ENCODE results near the gene B4GALNT2.
"Not testable (repeated sequence)": the region's sequence is repeated elsewhere in the genome, so short reads cannot be mapped to it uniquely, and the experiment has no call there.

B4GALNT2 gene

DNA sequence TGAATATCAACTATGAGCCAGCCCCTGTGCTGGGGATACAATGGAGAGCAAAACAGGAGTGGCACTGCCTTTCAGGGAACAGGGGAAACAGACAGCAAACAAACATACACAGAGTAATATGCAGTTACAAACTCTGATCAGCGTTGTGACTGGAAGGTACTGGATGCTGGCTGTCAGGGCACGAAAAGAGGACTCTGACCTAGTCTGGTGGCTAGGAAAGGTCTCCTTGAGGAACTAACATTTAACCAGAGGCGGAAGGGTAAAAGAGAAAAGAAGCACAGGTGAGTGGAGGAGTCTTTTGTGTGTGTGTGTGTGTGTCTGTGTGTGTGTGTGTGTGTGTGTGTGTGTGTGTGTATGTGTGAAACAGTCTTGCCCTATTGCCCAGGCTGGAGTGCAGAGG is 12.4 kb upstream of the B4GALNT2 start:
- DNase-seq (ENCODE audit: low spot score): no peak

DNA sequence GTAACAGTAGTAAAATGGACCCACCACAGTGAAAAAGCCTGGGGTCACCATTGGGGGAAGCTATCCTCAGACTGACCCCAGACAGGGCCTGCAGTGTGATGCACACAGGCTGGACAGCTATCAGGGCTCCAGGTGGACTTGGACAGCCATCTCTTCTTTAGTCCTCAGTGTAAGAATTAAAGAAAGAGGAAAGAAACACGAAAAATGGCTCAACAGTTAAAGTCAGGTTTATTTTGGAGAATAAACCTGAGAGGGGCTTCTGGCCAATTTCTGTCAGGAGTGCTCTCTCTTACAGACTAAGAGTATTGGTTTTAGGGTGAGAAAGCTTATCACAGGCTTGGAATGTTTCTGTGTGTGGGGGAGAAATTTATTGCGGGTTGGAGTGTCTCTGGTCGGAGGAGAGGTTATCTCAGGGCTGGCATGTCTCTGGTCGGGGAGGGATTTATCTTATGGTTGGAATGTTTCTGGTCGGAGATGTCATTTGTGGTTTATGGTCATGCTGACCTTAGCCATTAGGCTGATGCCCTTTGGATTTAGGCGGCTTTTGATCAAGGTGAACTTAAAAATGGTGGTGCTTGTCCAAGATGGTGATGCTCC is 10.8 kb upstream of the B4GALNT2 start:
- no peak for DNase-seq (ENCODE audit: low spot score)

DNA sequence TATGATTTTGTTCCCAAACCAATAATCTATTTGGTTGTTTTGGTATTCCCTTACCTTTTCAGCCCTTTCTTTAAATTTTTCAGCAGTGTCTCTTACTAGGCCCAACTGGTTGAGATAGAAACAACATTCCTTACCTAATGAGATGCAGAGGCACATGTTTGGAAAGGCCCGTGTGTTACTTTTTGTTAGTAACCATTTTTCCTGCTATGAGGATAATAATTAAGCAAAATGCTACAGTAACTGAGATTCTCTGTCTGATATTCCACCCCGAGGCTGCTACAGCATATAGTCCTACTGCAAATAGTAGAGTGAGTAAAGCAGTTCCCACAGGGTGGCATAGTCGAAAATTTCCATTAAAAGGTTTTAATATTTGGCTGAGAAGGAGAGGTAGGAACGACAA is 10.0 kb upstream of the B4GALNT2 start:
- DNase-seq (ENCODE audit: low spot score): no peak

DNA sequence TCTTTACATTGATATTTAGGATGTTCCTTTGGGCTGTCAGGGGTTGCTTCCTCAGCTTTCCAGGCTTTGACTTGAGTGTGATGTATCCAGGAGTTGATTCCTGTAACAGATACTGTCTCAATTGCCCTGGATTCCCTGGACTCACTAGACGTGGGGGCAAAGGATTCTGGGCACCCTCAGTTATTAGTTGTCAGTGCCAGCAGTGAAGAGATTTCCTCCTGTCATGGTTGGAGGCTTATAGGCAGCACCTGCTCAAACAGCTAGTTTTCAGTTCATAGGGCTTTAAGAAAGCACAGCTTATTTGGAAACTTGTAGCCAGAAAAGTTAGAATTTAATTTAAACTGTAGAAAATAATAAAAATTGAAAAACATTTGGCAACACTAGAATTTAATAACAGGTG is 9.5 kb upstream of the B4GALNT2 start:
- no peak for DNase-seq (ENCODE audit: low spot score)

GRCh38 chr17:49125449-49125848 is 7.1 kb upstream of the B4GALNT2 start:
- no peak for DNase-seq (ENCODE audit: low spot score)

DNA sequence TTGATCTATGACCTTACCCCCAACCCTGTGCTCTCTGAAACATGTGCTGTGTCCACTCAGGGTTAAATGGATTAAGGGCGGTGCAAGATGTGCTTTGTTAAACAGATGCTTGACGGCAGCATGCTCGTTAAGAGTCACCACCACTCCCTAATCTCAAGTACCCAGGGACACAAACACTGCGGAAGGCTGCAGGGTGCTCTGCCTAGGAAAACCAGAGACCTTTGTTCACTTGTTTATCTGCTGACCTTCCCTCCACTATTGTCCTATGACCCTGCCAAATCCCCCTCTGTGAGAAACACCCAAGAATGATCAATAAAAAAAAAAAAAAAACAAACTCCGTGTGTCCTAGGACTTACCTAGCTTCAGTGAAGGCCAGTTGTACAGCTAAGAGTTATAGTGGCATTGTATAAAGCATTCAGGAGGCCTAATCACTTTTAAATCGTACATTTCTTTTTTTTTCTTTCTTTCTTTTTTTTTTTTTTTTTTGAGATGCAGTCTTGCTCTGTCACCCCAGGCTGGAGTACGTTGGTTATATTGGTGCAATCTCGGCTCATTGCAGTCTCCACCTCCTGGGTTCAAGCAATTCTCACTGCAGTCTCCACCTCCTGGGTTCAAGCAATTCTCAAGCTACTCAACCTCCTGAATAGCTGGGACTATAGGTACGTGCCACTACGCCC is 6.2 kb upstream of the B4GALNT2 start:
- not testable (repeated sequence) for DNase-seq (ENCODE audit: low spot score)

GRCh38 chr17:49129359-49129950 is 3.1 kb upstream of the B4GALNT2 start:
- DNase-seq (ENCODE audit: low spot score): not testable (repeated sequence)

- no peak for DNase-seq (ENCODE audit: low spot score)
Measured at GRCh38 chr17:49130891-49131290, 1.7 kb upstream of the B4GALNT2 start.

- DNase-seq (ENCODE audit: low spot score): no peak
Measured at GRCh38 chr17:49132317-49132698, 261 bp upstream of the B4GALNT2 start.

DNA sequence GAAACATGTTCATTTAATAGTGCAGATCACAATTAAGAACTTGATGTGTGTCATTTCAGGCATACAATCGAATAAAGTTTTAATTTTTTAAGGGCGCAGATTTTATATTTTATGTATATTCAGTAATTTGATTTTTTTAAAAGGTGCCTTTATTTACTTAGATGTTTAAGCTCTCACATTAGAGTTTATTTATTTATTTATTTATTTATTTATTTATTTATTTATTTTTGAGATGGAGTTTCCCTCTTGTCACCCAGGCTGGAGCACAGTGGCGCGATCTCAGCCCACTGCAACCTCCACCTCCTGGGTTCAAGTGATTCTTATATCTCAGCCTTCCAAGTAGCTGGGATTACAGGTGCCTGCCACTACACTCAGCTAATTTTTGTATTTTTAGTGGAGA is 3.8 kb downstream of the B4GALNT2 start:
- DNase-seq (ENCODE audit: low spot score): no peak

- DNase-seq (ENCODE audit: low spot score): not testable (repeated sequence)
Measured at GRCh38 chr17:49145654-49146053, 13.1 kb downstream of the B4GALNT2 start.

DNA sequence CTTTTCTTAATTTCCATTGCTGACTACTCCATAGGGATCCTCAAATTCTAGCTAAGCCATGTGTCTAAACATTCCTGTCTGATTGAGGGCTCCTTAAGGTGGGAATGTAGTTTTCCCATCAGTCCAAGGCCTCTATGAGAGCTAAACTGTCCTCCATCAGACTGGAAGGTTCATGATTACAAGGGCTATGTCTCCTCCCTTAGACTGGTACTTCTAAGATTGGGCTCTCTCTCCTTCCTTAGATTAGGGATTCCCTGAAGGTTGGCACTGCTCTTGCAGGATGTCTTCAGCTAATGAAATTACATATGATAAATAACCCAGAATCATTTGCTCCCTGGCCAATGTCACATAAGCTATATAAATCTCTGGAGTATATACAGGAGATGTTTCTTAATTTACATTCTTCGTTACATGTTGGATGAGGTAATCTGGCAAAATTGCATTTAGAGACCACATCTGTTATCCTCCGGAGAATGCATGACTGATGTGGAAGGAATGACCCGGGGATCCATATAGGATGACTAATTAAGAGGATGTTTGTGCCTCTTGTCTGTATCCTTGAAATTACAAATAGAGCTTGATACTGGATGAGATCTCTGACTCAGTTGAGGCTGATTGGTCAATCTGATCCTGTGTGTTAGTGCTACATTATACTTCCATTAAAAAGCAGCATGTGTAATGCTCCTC is 14.2 kb downstream of the B4GALNT2 start:
- DNase-seq (ENCODE audit: low spot score): peak; percentile 72

- DNase-seq (ENCODE audit: low spot score): no peak
Measured at GRCh38 chr17:49148171-49148570, 15.6 kb downstream of the B4GALNT2 start.

- no peak for DNase-seq (ENCODE audit: low spot score)
Measured at GRCh38 chr17:49151996-49152395, 19.4 kb downstream of the B4GALNT2 start.

- no peak for DNase-seq (ENCODE audit: low spot score)
Measured at GRCh38 chr17:49156256-49156655, 23.7 kb downstream of the B4GALNT2 start.

DNA sequence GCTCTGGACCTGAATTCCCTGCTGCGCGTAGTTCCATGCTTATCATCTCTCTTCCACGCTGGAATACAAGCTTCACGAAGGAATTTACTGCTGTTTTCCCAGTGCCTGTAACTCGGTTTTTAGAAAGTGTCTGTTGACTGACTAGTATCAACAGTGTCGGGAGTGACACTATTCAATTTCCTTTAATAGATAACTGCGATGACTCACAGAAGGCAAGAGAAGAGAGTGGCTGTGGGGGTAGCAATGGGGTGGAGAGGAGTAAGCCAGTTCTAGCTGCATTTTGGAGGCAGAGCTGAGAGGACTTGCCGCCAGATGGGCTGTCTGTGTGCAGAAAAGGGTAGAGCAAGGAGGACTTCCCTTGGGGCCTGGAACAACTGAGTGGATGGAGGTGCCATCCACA is 25.2 kb downstream of the B4GALNT2 start:
- DNase-seq (ENCODE audit: low spot score): no peak

DNA sequence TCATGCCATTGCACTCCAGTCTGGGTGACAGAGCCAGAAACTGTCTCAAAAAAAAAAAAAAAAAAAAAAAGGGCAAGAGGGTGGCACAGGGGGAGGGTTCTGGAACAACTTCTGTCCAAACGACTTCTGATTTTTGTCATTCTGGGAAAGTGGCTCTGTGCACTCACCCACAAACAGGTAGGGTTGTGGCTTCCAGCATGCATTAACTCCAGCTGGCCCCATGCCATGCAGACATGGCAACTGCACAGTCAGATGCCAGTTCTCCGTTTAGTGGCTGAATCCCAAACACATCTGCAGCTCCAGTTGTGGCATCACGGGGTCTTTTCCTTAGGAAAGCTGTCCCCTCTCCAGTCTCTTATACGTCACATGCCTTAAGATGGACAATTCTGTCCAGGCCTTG is 30.3 kb downstream of the B4GALNT2 start:
- no peak for DNase-seq (ENCODE audit: low spot score)

DNA sequence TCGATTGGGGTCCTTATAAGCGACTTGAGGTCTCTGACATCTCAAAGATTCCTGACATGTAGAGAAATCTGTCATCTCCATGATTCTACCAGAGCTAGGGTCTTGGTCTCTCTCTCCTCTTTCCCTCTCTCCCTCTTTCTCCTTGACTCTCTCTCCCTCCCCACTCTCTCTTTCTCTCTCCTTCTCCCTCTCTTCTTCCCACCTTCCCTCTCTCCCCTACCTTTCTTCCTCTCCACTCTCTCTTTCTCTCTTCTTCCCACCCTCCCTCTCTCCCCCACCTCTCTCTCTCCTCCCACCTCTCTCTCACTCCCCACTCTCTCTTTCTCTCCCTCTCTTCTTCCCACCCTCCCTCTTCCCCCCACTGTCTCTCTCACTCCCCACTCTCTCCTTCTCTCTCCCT is 32.6 kb downstream of the B4GALNT2 start:
- no peak for DNase-seq (ENCODE audit: low spot score)

DNA sequence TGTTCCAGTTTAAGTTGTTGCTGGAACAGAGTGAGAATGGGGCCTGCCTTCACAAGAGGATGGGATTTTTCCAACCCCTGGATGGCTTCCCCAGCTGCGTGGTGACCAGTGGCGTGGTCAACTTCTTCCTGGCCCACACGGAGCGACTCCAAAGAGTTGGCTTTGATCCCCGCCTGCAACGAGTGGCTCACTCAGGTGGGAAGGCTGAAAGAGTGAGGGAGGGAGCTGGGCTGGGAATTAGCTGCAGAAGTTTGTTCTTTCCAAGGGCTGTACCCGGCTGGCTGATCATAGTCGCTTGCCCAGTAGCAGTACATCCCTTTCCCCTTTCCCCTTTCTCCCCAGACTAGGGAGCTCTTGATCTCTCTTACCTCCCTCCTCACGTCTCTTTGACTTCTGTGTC is 36.1 kb downstream of the B4GALNT2 start:
- no peak for DNase-seq (ENCODE audit: low spot score)

DNA sequence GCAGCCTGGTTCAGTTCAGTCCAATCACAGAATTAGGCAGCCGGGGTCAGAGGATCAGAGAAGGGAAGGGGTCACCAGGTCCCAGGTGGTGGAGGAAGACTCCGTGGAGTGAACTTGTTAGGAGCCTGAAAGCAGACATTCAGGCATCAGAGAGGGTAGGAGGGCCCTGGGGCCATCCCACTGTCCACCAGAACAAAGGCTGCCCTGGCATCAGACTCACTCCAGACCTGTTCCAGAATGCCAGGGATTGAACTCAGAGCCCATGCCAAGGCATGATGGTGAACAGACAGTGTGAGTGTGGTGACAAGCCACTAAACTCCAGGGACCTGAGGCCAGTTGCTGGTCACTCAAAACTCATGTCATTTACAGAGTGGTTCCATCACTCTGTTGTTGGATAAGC is 37.6 kb downstream of the B4GALNT2 start:
- DNase-seq (ENCODE audit: low spot score): no peak

- not testable (repeated sequence) for DNase-seq (ENCODE audit: low spot score)
Measured at GRCh38 chr17:49170711-49171110, 38.1 kb downstream of the B4GALNT2 start.

DNA sequence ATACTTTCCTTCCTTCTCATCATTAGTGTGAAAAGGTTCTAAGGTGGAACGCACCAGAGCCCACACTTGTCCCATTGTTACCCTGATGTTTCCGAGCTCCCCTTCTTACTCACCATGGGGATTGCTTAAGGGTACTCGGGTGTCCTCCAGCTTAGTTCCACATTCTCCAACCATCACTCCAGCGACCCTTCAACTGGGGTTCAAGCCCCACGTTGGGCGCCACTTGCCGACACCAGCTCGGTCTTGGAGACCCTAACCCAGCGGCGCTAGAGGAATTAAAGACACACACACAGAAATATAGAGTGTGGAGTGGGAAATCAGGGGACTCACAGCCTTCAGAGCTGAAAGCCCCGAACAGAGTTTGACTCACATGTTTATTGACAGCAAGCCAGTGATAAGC is 43.4 kb downstream of the B4GALNT2 start:
- DNase-seq (ENCODE audit: low spot score): not testable (repeated sequence)

- DNase-seq (ENCODE audit: low spot score): peak; percentile 60
Measured at GRCh38 chr17:49180303-49180702, 47.7 kb downstream of the B4GALNT2 start.

All from COLO829 (cell line).